Stimulated activated CD4-positive, alpha-beta T cell treated with anti-CD3 and anti-CD28 coated beads, Interleukin-1b, Interleukin-23, amount 100 ng/mL, for 48 hours (primary cell): ENCODE data around the gene IL20RA.

Experiments
- DNase-seq: peaks from one replicate; pipeline ENCODE4 v3.0.0-alpha.2; 2020

Gene IL20RA

GRCh38 chr6:137045222-137045789 lies 541 bp upstream of the IL20RA start:
- DNase-seq: no peak

- no peak for DNase-seq
Observed at GRCh38 chr6:137043710-137044365, 927 bp downstream of the IL20RA start.

GRCh38 chr6:137040393-137040792 lies 4.4 kb downstream of the IL20RA start:
- no peak for DNase-seq

GRCh38 chr6:137039010-137039409 lies 5.8 kb downstream of the IL20RA start:
- DNase-seq: no peak

- no peak for DNase-seq
Observed at GRCh38 chr6:137036566-137037300, 8.0 kb downstream of the IL20RA start.

GRCh38 chr6:137033828-137034227 lies 10.9 kb downstream of the IL20RA start:
- peak; percentile 74 for DNase-seq

GRCh38 chr6:137031122-137031521 lies 13.6 kb downstream of the IL20RA start:
- DNase-seq: no peak

- no peak for DNase-seq
Observed at GRCh38 chr6:137028912-137029311, 15.9 kb downstream of the IL20RA start.

GRCh38 chr6:137025786-137026730 lies 18.7 kb downstream of the IL20RA start:
- no peak for DNase-seq

GRCh38 chr6:137024237-137024990 lies 20.4 kb downstream of the IL20RA start:
- DNase-seq: no peak

- DNase-seq: no peak
Observed at GRCh38 chr6:137020776-137021175, 24.0 kb downstream of the IL20RA start.

GRCh38 chr6:137019476-137020272 lies 25.1 kb downstream of the IL20RA start:
- DNase-seq: no peak

GRCh38 chr6:137017081-137017480 lies 27.7 kb downstream of the IL20RA start:
- no peak for DNase-seq

- DNase-seq: no peak
Observed at GRCh38 chr6:137016356-137016755, 28.4 kb downstream of the IL20RA start.

GRCh38 chr6:137015943-137016342 lies 28.8 kb downstream of the IL20RA start:
- no peak for DNase-seq

- DNase-seq: no peak
Observed at GRCh38 chr6:137013738-137014602, 30.8 kb downstream of the IL20RA start.

GRCh38 chr6:137013031-137013430 lies 31.7 kb downstream of the IL20RA start:
- no peak for DNase-seq

- no peak for DNase-seq
Observed at GRCh38 chr6:137011406-137011805, 33.4 kb downstream of the IL20RA start.

- no peak for DNase-seq
Observed at GRCh38 chr6:137010128-137010718, 34.5 kb downstream of the IL20RA start.

- DNase-seq: no peak
Observed at GRCh38 chr6:137008204-137008603, 36.6 kb downstream of the IL20RA start.
